Right lung (tissue), 5 donors: ENCODE measurements around the gene DENND2C. TPM values are rescaled to one million over a fixed set of nuclear protein-coding genes. Genes with fewer than 3 reads are reported as not detected.

Experiments used
- DNase-seq, 2 donors: peaks; one replicate each; pipeline ENCODE4 v3.0.0-alpha.2; 2013
- polyA plus RNA-seq, 5 donors: library from polyadenylated mRNA; unstranded; fragments of 120-200 nt; gene quantifications; one replicate each; pipeline versions ENCODE4 v1.2.1 to v1.2.3, GENCODE V29; 2013; ENCODE audit warnings: inconsistent platforms in 1 of 5, low replicate concordance in 1 of 5; ENCODE audit not compliant: insufficient read length in 5 of 5, insufficient read depth in 1 of 5

The DENND2C gene
- polyA plus RNA-seq, 5 donors = 4.2 to 5.4 (median 4.6) TPM

- DNase-seq = no peak
Measured at GRCh38 chr1:114545315-114545714, 124.5 kb downstream of the DENND2C start.

GRCh38 chr1:114540821-114541220 is 129.0 kb downstream of the DENND2C start:
- no peak for DNase-seq

GRCh38 chr1:114540272-114540671 is 129.6 kb downstream of the DENND2C start:
- DNase-seq = no peak

- no peak for DNase-seq
Measured at GRCh38 chr1:114536043-114536442, 133.8 kb downstream of the DENND2C start.

- no peak for DNase-seq
Measured at GRCh38 chr1:114535401-114535800, 134.4 kb downstream of the DENND2C start.

Other genes starting within 250 kb of the DENND2C start
- gene TRIM33, start 158.8 kb downstream of the DENND2C start, polyA plus RNA-seq = 10 to 100 TPM; 36.0 to 62.9 (median 54.5) TPM
- 10 to 100 TPM; 43.5 to 61.1 (median 45.7) TPM for gene BCAS2, start 88.4 kb downstream of the DENND2C start, polyA plus RNA-seq
- gene AMPD1, start 25.5 kb upstream of the DENND2C start, polyA plus RNA-seq = 1 to 10 TPM in 1 of 5 donors, under 1 TPM in 1, not detected in 3; 0.18 to 3.0 TPM
- gene NRAS, start 46.7 kb upstream of the DENND2C start, polyA plus RNA-seq = 10 to 100 TPM; 44.7 to 75.8 (median 56.5) TPM
- 100 to 1,000 TPM; 342 to 485 (median 422) TPM for gene CSDE1, start 87.9 kb upstream of the DENND2C start, polyA plus RNA-seq
- 10 to 100 TPM; 34.7 to 56.8 (median 53.5) TPM for gene SIKE1, start 110.6 kb upstream of the DENND2C start, polyA plus RNA-seq
- under 1 TPM; 0.21 to 0.39 (median 0.23) TPM for gene SYCP1, start 184.8 kb upstream of the DENND2C start, polyA plus RNA-seq